IMR-90 (cell line): ENCODE results near the gene ENDOD1. TPM values are rescaled to one million over a fixed set of nuclear protein-coding genes. Genes with fewer than 3 reads are reported as not detected.

Experiments used
- ATAC-seq: fragments of 200-7000 bp; cut with Tn5 transposase; 2 replicates; pipeline ENCODE4 v1.9.1; 2020; ENCODE audit warnings: low read depth, mild to moderate bottlenecking, moderate library complexity
- BruUV-seq: library from RNA; stranded (reverse); fragments of 400-500 nt; replicated peaks from 2 replicates; lab custom pipeline; 2021; lab: Mats Ljungman, UMichigan
- CTCF ChIA-PET: fragments of 300-600 bp; formaldehyde crosslinking; extraction: SDS; loops from one replicate; lab custom pipeline; 2021; ENCODE audit warnings: antibody characterized with exemption; lab: Yijun Ruan, JAX
- POLR2A ChIA-PET: fragments of 300-600 bp; sonication (Branson Sonifier 250); formaldehyde crosslinking; loops from one replicate; lab custom pipeline; 2022; ENCODE audit warnings: antibody characterized with exemption; ENCODE audit not compliant: unreplicated experiment; lab: Charles Lee
- DNase-seq: peaks from one replicate; pipeline ENCODE4 v3.0.0; 2013
- H2AFZ ChIP-seq: replicated peaks from 2 replicates; pipeline ENCODE3; 2013; ENCODE audit warnings: low read length, mild to moderate bottlenecking; ENCODE audit not compliant: poor library complexity
- H2AK5ac ChIP-seq: 2 replicates; pipeline ENCODE4 v1.6.1; 2013; ENCODE audit warnings: low read depth, low read length, inconsistent platforms
- H2AK9ac ChIP-seq: replicated peaks from 2 replicates; pipeline ENCODE3; 2013; ENCODE audit warnings: mild to moderate bottlenecking, low read depth, low read length, moderate library complexity; ENCODE audit not compliant: poor library complexity
- H2BK120ac ChIP-seq: 2 replicates; pipeline ENCODE4 v1.6.1; 2013; ENCODE audit warnings: low read depth, low read length, inconsistent platforms
- H2BK15ac ChIP-seq: 3 replicates; pipeline ENCODE4 v1.6.1; 2013; ENCODE audit warnings: low read depth, low read length, inconsistent platforms
- H2BK20ac ChIP-seq: 2 replicates; pipeline ENCODE4 v1.6.1; 2013; ENCODE audit warnings: low read depth, mild to moderate bottlenecking, inconsistent platforms, low read length, moderate library complexity
- H2BK5ac ChIP-seq: 2 replicates; pipeline ENCODE4 v1.6.1; 2013; ENCODE audit warnings: mild to moderate bottlenecking, low read depth, low read length, inconsistent platforms; ENCODE audit not compliant: poor library complexity, severe bottlenecking
- H3K14ac ChIP-seq: replicated peaks from 2 replicates; pipeline ENCODE4 v1.6.1; 2013; ENCODE audit warnings: low read depth, low read length, inconsistent platforms
- H3K18ac ChIP-seq: 2 replicates; pipeline ENCODE4 v1.6.1; 2013; ENCODE audit warnings: low read depth, low read length, control low read depth
- H3K23ac ChIP-seq: 2 replicates; pipeline ENCODE4 v1.6.1; 2013; ENCODE audit warnings: low read depth, low read length, inconsistent platforms
- H3K27ac ChIP-seq: 2 replicates; pipeline ENCODE4 v1.5.1; 2013; ENCODE audit warnings: mild to moderate bottlenecking, control low read depth, low read length; ENCODE audit not compliant: insufficient read depth
- H3K27me3 ChIP-seq: 2 replicates; pipeline ENCODE4 v1.6.1; 2013; ENCODE audit warnings: low read length; ENCODE audit not compliant: control insufficient read depth, insufficient read depth
- H3K36me3 ChIP-seq: 2 replicates; pipeline ENCODE4 v1.6.1; 2013; ENCODE audit warnings: low read length, mixed read lengths; ENCODE audit not compliant: control insufficient read depth, insufficient read depth
- H3K4ac ChIP-seq: 2 replicates; pipeline ENCODE4 v1.6.1; 2013; ENCODE audit warnings: low read depth, low read length, inconsistent platforms
- H3K4me1 ChIP-seq: 2 replicates; pipeline ENCODE4 v1.6.1; 2013; ENCODE audit warnings: low read length, mixed read lengths; ENCODE audit not compliant: control insufficient read depth, insufficient read depth
- H3K4me2 ChIP-seq: 2 replicates; pipeline ENCODE4 v1.6.1; 2013; ENCODE audit warnings: low read depth, mild to moderate bottlenecking, control low read depth, low read length, moderate library complexity
- H3K4me3 ChIP-seq: 2 replicates; pipeline ENCODE4 v1.5.1; 2013; ENCODE audit warnings: low read depth, mild to moderate bottlenecking, control low read depth, low read length, moderate library complexity; ENCODE audit not compliant: insufficient read depth
- H3K56ac ChIP-seq: 2 replicates; pipeline ENCODE4 v1.6.1; 2013; ENCODE audit warnings: low read length, inconsistent platforms; ENCODE audit not compliant: insufficient read depth; ENCODE audit errors: extremely low read depth
- H3K79me1 ChIP-seq, 2 experiments: 2 replicates each; pipeline ENCODE4 v1.6.1; 2013; ENCODE audit warnings: low read length in 2 of 2, inconsistent platforms in 1 of 2, low read depth in 1 of 2
- H3K9ac ChIP-seq: 2 replicates; pipeline ENCODE4 v1.6.1; 2013; ENCODE audit warnings: low read depth, low read length, control low read depth
- H3K9me1 ChIP-seq: 2 replicates; pipeline ENCODE4 v1.6.1; 2013; ENCODE audit warnings: low read length, inconsistent platforms; ENCODE audit not compliant: insufficient read depth
- H3K9me3 ChIP-seq: 2 replicates; pipeline ENCODE4 v1.6.1; 2013; ENCODE audit warnings: low read length; ENCODE audit not compliant: control insufficient read depth, insufficient read depth
- H4K20me1 ChIP-seq: 2 replicates; pipeline ENCODE4 v1.6.1; 2013; ENCODE audit warnings: low read length, inconsistent platforms; ENCODE audit not compliant: insufficient read depth
- H4K5ac ChIP-seq: 2 replicates; pipeline ENCODE4 v1.6.1; 2013; ENCODE audit warnings: mild to moderate bottlenecking, low read depth, low read length, control low read depth
- H4K8ac ChIP-seq, 2 experiments: 2 replicates each; pipeline ENCODE4 v1.6.1; 2013; ENCODE audit warnings: low read depth in 2 of 2, low read length in 2 of 2, control low read depth in 1 of 2, inconsistent platforms in 1 of 2
- H4K91ac ChIP-seq: 2 replicates; pipeline ENCODE4 v1.6.1; 2013; ENCODE audit warnings: low read depth, low read length, inconsistent platforms; ENCODE audit not compliant: insufficient read depth
- BHLHE40 ChIP-seq: fragments of 150-350 bp; IDR thresholded peaks from 2 replicates; pipeline ENCODE4 v1.6.1; 2016; ENCODE audit warnings: mild to moderate bottlenecking, low read depth, low read length
- CEBPB ChIP-seq: IDR thresholded peaks from 2 replicates; pipeline ENCODE4 v1.6.1; 2012; ENCODE audit warnings: low read depth, low read length, improper control_type of control experiment
- CHD1 ChIP-seq: IDR thresholded peaks from 2 replicates; pipeline ENCODE4 v1.6.1; 2012; ENCODE audit warnings: low read depth, low read length, improper control_type of control experiment
- CTCF ChIP-seq: conservative IDR thresholded peaks from 2 replicates; pipeline ENCODE4 v1.5.1; 2012; ENCODE audit warnings: mild to moderate bottlenecking, low read depth, low read length, improper control_type of control experiment
- ELK1 ChIP-seq: fragments of 150-350 bp; IDR thresholded peaks from 2 replicates; pipeline ENCODE4 v1.6.1; 2016; ENCODE audit warnings: low read depth, mild to moderate bottlenecking, low read length, moderate library complexity, borderline replicate concordance
- FOS ChIP-seq: fragments of 150-350 bp; IDR thresholded peaks from 2 replicates; pipeline ENCODE4 v1.6.1; 2016; ENCODE audit warnings: low read depth, low read length
- MAFK ChIP-seq: IDR thresholded peaks from 2 replicates; pipeline ENCODE4 v1.6.1; 2012; ENCODE audit warnings: low read depth, low read length, improper control_type of control experiment
- MAZ ChIP-seq: IDR thresholded peaks from 2 replicates; pipeline ENCODE4 v1.6.1; 2012; ENCODE audit warnings: low read depth, mild to moderate bottlenecking, low read length, improper control_type of control experiment, moderate library complexity, borderline replicate concordance
- MXI1 ChIP-seq: IDR thresholded peaks from 2 replicates; pipeline ENCODE4 v1.6.1; 2012; ENCODE audit warnings: low read depth, mild to moderate bottlenecking, low read length, moderate library complexity, borderline replicate concordance
- POLR2A ChIP-seq: IDR thresholded peaks from 2 replicates; pipeline ENCODE4 v1.6.1; 2012; ENCODE audit warnings: mild to moderate bottlenecking, low read depth, low read length
- RAD21 ChIP-seq: IDR thresholded peaks from 2 replicates; pipeline ENCODE4 v1.6.1; 2012; ENCODE audit warnings: low read length, improper control_type of control experiment
- RCOR1 ChIP-seq: IDR thresholded peaks from 2 replicates; pipeline ENCODE4 v1.6.1; 2012; ENCODE audit warnings: mild to moderate bottlenecking, low read length, improper control_type of control experiment; ENCODE audit not compliant: insufficient replicate concordance
- RFX5 ChIP-seq: IDR thresholded peaks from 2 replicates; pipeline ENCODE4 v1.8.0; 2012; ENCODE audit warnings: low read depth, mild to moderate bottlenecking, low read length, moderate library complexity
- SMC3 ChIP-seq: fragments of 150-350 bp; IDR thresholded peaks from 2 replicates; pipeline ENCODE4 v1.6.1; 2016; ENCODE audit warnings: low read depth, mild to moderate bottlenecking, antibody characterized with exemption, low read length, moderate library complexity
- USF2 ChIP-seq: fragments of 150-350 bp; IDR thresholded peaks from 2 replicates; pipeline ENCODE4 v1.6.1; 2017; ENCODE audit warnings: mild to moderate bottlenecking, antibody characterized with exemption, low read length, low read depth
- dilution Hi-C: fragments of 300-500 bp; cut with HindIII; formaldehyde crosslinking; loops from one replicate; pipeline ENCODE4 v1.14.3; 2018; ENCODE audit warnings: low sequenced_read_pairs; ENCODE audit not compliant: unreplicated experiment
- in situ Hi-C: fragments of 300-500 bp; cut with MboI; formaldehyde crosslinking; loops from 3 replicates; pipeline ENCODE4 v1.14.3; 2019; ENCODE audit warnings: low sequenced_read_pairs, inconsistent platforms, mixed read lengths
- intact Hi-C: fragments of 100-400 bp; cut with micrococcal nuclease; formaldehyde crosslinking; loops from 2 replicates; pipeline ENCODE4 v1.10.0; 2022
- polyA plus RNA-seq, 3 experiments: library from polyadenylated mRNA; depleted of rRNA; stranded (reverse); fragments of >200 nt; gene quantifications; 2 replicates each; pipeline ENCODE4 v1.2.3, GENCODE V29; 2012; ENCODE audit warnings: low replicate concordance in 1 of 3
- total RNA-seq: library from RNA; depleted of rRNA; stranded (reverse); fragments of >200 nt; gene quantifications from 2 replicates; pipeline ENCODE4 v1.2.3, GENCODE V29; 2012

ENDOD1 gene
- total and polyA plus RNA-seq, 2 of the 4 experiments (the other 2 are of a cell fraction): 7.0 to 17.6 TPM

GRCh38 chr11:95072948-95073347 is 16.7 kb upstream of the ENDOD1 start:
- intact Hi-C loops: no loop called here
- Histone ChIP-seq H3K56ac (no peak overlapping the region), H3K9me3 (no peaks in the 10 kb centered on the region), H4K8ac (no peak overlapping the region), H3K23ac (no peak overlapping the region), H3K9me1 (no peaks in the 10 kb centered on the region), H2BK20ac (no peak overlapping the region), H3K27ac (no peak overlapping the region), H2AK9ac (no peak overlapping the region), H3K36me3 (no peaks in the 10 kb centered on the region), H3K14ac (no peak overlapping the region), H3K4me3 (no peak overlapping the region), H3K27me3 (no peaks in the 10 kb centered on the region), H2BK5ac (no peak overlapping the region), H4K5ac (no peak overlapping the region), H2AFZ (no peak overlapping the region), H4K20me1 (no peaks in the 10 kb centered on the region), H2AK5ac (no peak overlapping the region), H3K4me2 (no peak overlapping the region), H2BK120ac (no peak overlapping the region), H3K4me1 (no peaks in the 10 kb centered on the region; the same call in 1 of the 2 replicates), H3K9ac (no peak overlapping the region), H4K91ac (no peak overlapping the region), H3K79me1 (peaks cover 9 to 18% of the 10 kb centered on the region in 2 experiments; a peak in 2 of 4 replicates), H2BK15ac (no peak overlapping the region), H3K18ac (no peak overlapping the region), H3K4ac (no peak overlapping the region)
- in situ Hi-C loops: loop anchor here (25.0 kb wide), 1 partner anchor 1364 kb away; no protein-coding TSS in a partner anchor
- dilution Hi-C loops: no loop called here
- no peak for ATAC-seq
- ChIA-PET CTCF (no interaction called here), POLR2A (no interaction called here)
- BruUV-seq: no TSS peak
- TF ChIP-seq SMC3 (no peak), MAZ (no peak), RAD21 (no peak), MXI1 (no peak), BHLHE40 (no peak), CEBPB (no peak), USF2 (no peak), POLR2A (no peak), MAFK (no peak), RFX5 (no peak), FOS (no peak), CHD1 (no peak), ELK1 (no peak), RCOR1 (no peak), CTCF (no peak)
- DNase-seq: no peak
